Left lung (tissue), 10 donors: ENCODE data around the gene MCF2L. TPM values are rescaled to one million over a fixed set of nuclear protein-coding genes. Genes with fewer than 3 reads are reported as not detected.
A peak's percentile ranks its signal among the peaks of the same experiment; 100 is the strongest.

Experiments used
- ATAC-seq: fragments of 200-7000 bp; cut with Tn5 transposase; one replicate; pipeline ENCODE4 v1.9.1; 2020; ENCODE audit warnings: moderate library complexity
- DNase-seq, 4 donors: peaks; one replicate each; pipeline ENCODE4 v3.0.0-alpha.2; 2013 to 2020
- H3K27ac ChIP-seq, 2 donors: fragments of 200-600 bp; sonication (generic) in 1 of 2; one replicate each; pipeline versions ENCODE4 v1.5.0 to v1.8.0; 2020 to 2021
- H3K27me3 ChIP-seq, 2 donors: fragments of 200-600 bp; sonication (generic) in 1 of 2; one replicate each; pipeline versions ENCODE4 v1.5.0 to v1.8.0; 2020 to 2021
- H3K36me3 ChIP-seq, 2 donors: fragments of 200-600 bp; sonication (generic) in 1 of 2; one replicate each; pipeline versions ENCODE4 v1.5.0 to v1.8.0; 2020 to 2021
- H3K4me1 ChIP-seq, 2 donors: fragments of 200-600 bp; one replicate each; pipeline ENCODE4 v1.8.0; 2021
- H3K4me3 ChIP-seq, 2 donors: fragments of 200-600 bp; sonication (generic) in 1 of 2; one replicate each; pipeline versions ENCODE4 v1.5.0 to v1.8.0; 2020 to 2021; ENCODE audit warnings: mild to moderate bottlenecking in 1 of 2
- H3K9me3 ChIP-seq, 2 donors: fragments of 200-600 bp; sonication (generic) in 1 of 2; one replicate each; pipeline versions ENCODE4 v1.5.0 to v1.8.0; 2020 to 2021
- CTCF ChIP-seq, 2 donors: fragments of 200-600 bp; sonication (generic) in 1 of 2; IDR thresholded peaks; one replicate each; pipeline versions ENCODE4 v1.5.0 to v1.8.0; 2021; ENCODE audit warnings: antibody characterized with exemption in 2 of 2
- intact Hi-C, 2 donors: fragments of 100-400 bp; cut with DNase I; formaldehyde crosslinking; loops; one replicate each; pipeline versions ENCODE4 v1.11.2 to v1.14.2; 2022
- polyA plus RNA-seq, 6 donors: library from polyadenylated mRNA; unstranded; fragments of 120-200 nt; gene quantifications; one replicate each; pipeline ENCODE4 v1.2.1, GENCODE V29; 2013; ENCODE audit not compliant: insufficient read length in 6 of 6
- total RNA-seq, 2 donors: library from RNA; stranded (reverse); fragmentation: NEBNext Ultra II Directional; extraction: Animal tissue kit (Norgen Biotek cat#: 25700); gene quantifications; one replicate each; pipeline ENCODE4 v1.2.1, GENCODE V29; 2021
- donor health status: DM: no; HTN: yes; CAD: no.
- donor health status: DM: no; HTN: no; CAD: no.

The MCF2L gene
- total and polyA plus RNA-seq, 8 donors = 22.2 to 39.5 (median 33.7) TPM

- no peaks in the 10 kb centered on the region for H3K36me3 ChIP-seq
- TF ChIP-seq CTCF (IDR thresholded peaks at IDR 0.05) = peak in 1 of 2 donors; percentile 23
- H3K27ac ChIP-seq = no peak overlapping the region
- intact Hi-C loops = no loop called here
- H3K4me3 ChIP-seq = no peak overlapping the region
- ATAC-seq (peak; percentile 33), DNase-seq (peak in 1 of 4 donors; percentile 43)
- no peaks in the 10 kb centered on the region for H3K9me3 ChIP-seq
- H3K27me3 ChIP-seq = peaks cover 0 to 44% of the 10 kb centered on the region in 2 donors
- H3K4me1 ChIP-seq = peaks cover 0 to 14% of the 10 kb centered on the region in 2 donors
Measured at GRCh38 chr13:112931028-112931934, 37.7 kb upstream of the MCF2L start.

GRCh38 chr13:112932971-112933370 lies 36.0 kb upstream of the MCF2L start:
- DNase-seq (no peak), ATAC-seq (no peak)
- H3K36me3 ChIP-seq = no peaks in the 10 kb centered on the region
- H3K27ac ChIP-seq = no peak overlapping the region
- TF ChIP-seq CTCF (IDR thresholded peaks at IDR 0.05) = no peak
- no peaks in the 10 kb centered on the region for H3K9me3 ChIP-seq
- intact Hi-C loops = no loop called here
- H3K4me3 ChIP-seq = no peak overlapping the region
- peaks cover 0 to 44% of the 10 kb centered on the region in 2 donors for H3K27me3 ChIP-seq
- peaks cover 0 to 14% of the 10 kb centered on the region in 2 donors for H3K4me1 ChIP-seq

GRCh38 chr13:112933649-112934048 lies 35.4 kb upstream of the MCF2L start:
- no peak for TF ChIP-seq CTCF (IDR thresholded peaks at IDR 0.05)
- Histone ChIP-seq H3K9me3 (no peaks in the 10 kb centered on the region), H3K27me3 (peaks cover 0 to 38% of the 10 kb centered on the region in 2 donors), H3K27ac (no peak overlapping the region), H3K4me1 (peaks cover 0 to 13% of the 10 kb centered on the region in 2 donors), H3K4me3 (no peak overlapping the region), H3K36me3 (no peaks in the 10 kb centered on the region)
- no peak for DNase-seq
- no peak for ATAC-seq
- intact Hi-C loops = no loop called here

- Histone ChIP-seq H3K36me3 (no peaks in the 10 kb centered on the region), H3K4me3 (no peak overlapping the region), H3K4me1 (peaks cover 0 to 9% of the 10 kb centered on the region in 2 donors), H3K27me3 (peaks cover 0 to 34% of the 10 kb centered on the region in 2 donors), H3K27ac (no peak overlapping the region), H3K9me3 (no peaks in the 10 kb centered on the region)
- no peak for ATAC-seq
- intact Hi-C loops = no loop called here
- no peak for TF ChIP-seq CTCF (IDR thresholded peaks at IDR 0.05)
- no peak for DNase-seq
Measured at GRCh38 chr13:112934078-112934477, 34.9 kb upstream of the MCF2L start.

- intact Hi-C loops = no loop called here
- no peak for DNase-seq
- Histone ChIP-seq H3K36me3 (no peaks in the 10 kb centered on the region), H3K27me3 (peaks cover 0 to 22% of the 10 kb centered on the region in 2 donors), H3K9me3 (no peaks in the 10 kb centered on the region), H3K4me1 (peaks cover 3 to 13% of the 10 kb centered on the region in 2 donors), H3K27ac (no peak overlapping the region), H3K4me3 (no peak overlapping the region)
- ATAC-seq = no peak
- no peak for TF ChIP-seq CTCF (IDR thresholded peaks at IDR 0.05)
Measured at GRCh38 chr13:112938680-112939079, 30.3 kb upstream of the MCF2L start.
